HG03342 (cell line): ENCODE measurements around the gene MSRB3.
"Not testable (repeated sequence)": the region's sequence is repeated elsewhere in the genome, so short reads cannot be mapped to it uniquely, and the experiment has no call there.

Experiments used
- ATAC-seq: cut with Tn5 transposase; IDR thresholded peaks from one replicate; pipeline ENCODE4 v1.9.1; 2021; ENCODE audit warnings: mild to moderate bottlenecking, moderate library complexity; ENCODE audit not compliant: unreplicated experiment

MSRB3 gene

DNA sequence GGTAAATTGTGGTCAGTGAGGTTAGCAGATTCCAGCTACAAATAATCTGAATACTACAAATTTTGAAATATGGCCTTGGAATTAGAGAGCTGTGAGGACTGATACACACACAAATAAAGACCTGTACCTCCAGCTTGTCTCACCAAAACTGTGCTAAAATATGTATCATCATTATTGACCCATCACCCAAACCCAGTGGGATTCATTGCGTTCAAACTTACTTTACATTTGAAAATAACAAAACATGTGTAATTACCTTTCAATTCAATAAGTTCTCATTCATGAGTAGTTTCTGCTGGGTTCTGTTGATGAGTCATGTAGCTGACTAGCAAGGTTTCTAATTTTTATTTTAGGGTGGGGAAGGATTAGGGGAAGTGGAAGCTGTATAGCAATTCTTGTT is 170.9 kb downstream of the MSRB3 start:
- no peak for ATAC-seq

GRCh38 chr12:65450625-65451024 is 172.1 kb downstream of the MSRB3 start:
- no peak for ATAC-seq

- ATAC-seq, result no peak
Observed at GRCh38 chr12:65454115-65454787, 175.8 kb downstream of the MSRB3 start.

DNA sequence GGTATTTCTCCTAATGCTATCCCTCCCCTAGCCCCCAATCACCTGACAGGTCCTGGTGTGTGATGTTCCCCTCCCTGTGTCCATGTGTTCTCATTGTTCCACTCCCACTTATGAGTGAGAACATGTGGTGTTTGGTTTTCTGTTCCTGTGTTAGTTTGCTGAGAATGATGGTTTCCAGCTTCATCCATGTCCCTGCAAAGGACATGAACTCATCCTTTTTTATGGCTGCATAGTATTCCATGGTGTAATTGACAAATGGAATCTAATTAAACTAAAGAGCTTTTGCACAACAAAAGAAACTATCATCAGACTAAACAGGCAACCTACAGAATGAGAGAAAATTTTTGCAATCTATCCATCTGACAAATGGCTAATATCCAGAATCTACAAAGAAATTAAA is 178.9 kb downstream of the MSRB3 start:
- not testable (repeated sequence) for ATAC-seq

DNA sequence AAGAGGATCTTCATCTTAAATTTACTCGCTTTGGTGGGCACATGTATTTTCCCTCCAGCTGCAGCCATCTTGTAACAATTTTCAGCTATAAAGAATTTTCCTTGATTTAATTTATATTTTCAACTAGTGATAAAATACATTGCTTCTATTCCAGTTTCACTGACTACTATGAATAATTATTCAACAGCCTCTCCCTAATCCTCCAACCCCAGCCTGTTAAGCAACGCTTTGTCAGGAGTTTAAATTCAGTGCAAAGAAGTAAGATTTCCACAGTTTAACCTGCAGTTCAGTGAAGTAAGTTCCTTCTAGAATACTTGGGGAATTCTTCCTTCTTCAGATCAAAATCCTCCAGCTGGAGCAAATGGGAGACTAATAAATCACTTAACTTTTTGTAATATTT is 180.2 kb downstream of the MSRB3 start:
- no peak for ATAC-seq

- ATAC-seq, result no peak
Observed at GRCh38 chr12:65459545-65459944, 181.1 kb downstream of the MSRB3 start.

DNA sequence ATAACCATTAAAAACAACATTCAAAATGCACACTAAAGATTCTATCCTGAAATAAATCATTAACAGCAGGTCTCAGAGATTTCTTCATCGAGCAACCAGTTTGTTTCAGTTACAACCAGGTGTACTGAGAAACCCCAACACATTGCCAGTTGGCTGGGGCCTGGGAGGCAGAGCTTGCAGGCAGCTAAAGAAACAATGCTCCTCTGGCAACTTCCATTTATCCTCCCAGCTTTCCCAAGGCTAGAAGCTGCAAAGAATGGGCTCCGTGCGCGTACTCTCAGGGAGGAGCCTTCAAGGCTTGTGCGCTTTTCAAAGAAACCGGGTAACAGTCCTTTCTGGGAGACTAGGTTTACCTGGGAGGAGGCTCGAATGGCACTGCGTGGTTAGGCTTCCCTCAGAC is 181.6 kb downstream of the MSRB3 start:
- no peak for ATAC-seq

DNA sequence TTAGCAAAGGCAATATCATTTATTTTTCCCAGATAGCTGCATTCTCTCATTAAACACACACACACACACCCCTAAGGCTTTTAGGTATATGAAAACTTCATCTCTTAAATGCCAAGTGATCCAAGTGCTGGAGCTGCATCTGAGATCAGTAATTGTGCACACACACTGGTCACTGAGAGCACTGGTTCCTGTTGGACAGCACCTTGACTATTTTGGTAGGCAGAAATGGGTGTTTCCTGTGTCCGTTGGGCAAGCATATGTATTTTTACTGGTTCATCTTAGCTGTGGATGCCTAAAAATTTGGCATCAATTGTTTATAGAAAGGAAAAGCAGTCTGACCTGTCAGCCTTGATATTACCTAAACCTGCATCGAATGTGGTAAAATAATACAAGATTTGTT is 182.5 kb downstream of the MSRB3 start:
- no peak for ATAC-seq

- ATAC-seq, result no peak
Observed at GRCh38 chr12:65462484-65462883, 184.0 kb downstream of the MSRB3 start.

DNA sequence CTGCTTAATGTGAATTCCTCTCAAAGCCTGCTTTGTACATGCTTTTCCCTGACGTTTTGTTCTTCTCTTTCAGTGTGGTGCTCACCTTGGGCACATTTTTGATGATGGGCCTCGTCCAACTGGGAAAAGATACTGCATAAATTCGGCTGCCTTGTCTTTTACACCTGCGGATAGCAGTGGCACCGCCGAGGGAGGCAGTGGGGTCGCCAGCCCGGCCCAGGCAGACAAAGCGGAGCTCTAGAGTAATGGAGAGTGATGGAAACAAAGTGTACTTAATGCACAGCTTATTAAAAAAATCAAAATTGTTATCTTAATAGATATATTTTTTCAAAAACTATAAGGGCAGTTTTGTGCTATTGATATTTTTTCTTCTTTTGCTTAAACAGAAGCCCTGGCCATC is 184.6 kb downstream of the MSRB3 start:
- ATAC-seq, result no peak

- ATAC-seq, result no peak
Observed at GRCh38 chr12:65463611-65464010, 185.1 kb downstream of the MSRB3 start.

GRCh38 chr12:65464930-65465329 is 186.4 kb downstream of the MSRB3 start:
- ATAC-seq, result no peak

GRCh38 chr12:65465766-65466547 is 187.5 kb downstream of the MSRB3 start:
- ATAC-seq, result no peak

DNA sequence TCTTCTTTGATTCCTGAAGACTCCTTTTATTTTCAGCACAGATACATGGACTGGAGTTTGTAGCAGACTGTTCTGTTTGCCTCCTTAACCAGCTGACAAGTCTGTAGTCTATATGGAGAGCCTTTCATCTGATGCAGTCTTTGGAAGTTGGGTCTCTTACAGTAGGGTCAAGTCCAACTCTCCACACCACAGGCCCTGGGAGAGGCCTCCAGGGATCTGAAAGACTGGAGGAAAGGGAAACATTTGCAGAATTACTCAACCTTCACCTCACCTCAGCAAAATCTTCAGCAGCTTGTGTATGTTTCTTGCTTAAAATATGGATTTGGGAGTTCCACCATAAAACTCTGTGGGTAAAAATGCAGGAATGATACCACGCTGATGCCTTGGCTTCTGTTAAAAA is 188.4 kb downstream of the MSRB3 start:
- ATAC-seq, result no peak

DNA sequence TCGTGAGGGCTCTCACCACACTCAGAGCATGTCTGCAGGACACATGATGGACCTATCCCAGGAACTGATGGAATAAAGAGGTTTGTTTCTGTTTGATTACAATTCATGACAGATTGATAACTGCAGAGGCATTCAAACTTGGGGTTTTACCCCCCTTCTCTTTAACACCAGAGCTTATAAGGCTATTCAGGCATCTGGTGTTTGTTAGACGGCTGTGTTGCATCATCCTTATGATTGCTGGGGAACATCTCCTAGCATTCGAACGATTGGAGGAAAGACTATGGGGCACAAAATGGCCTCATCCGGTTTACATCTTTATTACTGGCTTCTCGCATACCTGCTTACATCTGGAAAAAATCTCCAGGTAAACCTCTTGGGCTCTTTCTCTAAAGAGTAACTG is 191.8 kb downstream of the MSRB3 start:
- ATAC-seq, result no peak

DNA sequence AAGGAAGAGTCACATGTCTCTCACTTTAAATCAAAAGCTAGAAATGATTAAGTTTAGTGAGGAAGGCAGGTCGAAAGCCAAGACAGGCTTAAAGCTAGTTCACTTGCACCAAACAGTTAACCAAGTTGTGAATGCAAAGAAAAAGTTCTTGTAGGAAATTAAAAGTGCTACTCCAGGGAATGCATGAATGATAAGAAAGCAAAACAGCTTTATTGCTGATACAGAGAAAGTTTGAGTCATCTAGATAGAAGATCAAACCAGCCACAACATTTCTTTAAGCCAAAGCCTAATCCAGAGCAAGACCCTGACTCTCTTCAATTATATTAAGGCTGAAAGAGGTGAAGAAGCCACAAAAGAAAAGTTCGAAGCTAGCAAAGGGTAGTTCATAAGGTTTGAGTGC is 193.6 kb downstream of the MSRB3 start:
- ATAC-seq, result no peak

- no peak for ATAC-seq
Observed at GRCh38 chr12:65474831-65475230, 196.3 kb downstream of the MSRB3 start.

GRCh38 chr12:65477721-65478120 is 199.2 kb downstream of the MSRB3 start:
- no peak for ATAC-seq

DNA sequence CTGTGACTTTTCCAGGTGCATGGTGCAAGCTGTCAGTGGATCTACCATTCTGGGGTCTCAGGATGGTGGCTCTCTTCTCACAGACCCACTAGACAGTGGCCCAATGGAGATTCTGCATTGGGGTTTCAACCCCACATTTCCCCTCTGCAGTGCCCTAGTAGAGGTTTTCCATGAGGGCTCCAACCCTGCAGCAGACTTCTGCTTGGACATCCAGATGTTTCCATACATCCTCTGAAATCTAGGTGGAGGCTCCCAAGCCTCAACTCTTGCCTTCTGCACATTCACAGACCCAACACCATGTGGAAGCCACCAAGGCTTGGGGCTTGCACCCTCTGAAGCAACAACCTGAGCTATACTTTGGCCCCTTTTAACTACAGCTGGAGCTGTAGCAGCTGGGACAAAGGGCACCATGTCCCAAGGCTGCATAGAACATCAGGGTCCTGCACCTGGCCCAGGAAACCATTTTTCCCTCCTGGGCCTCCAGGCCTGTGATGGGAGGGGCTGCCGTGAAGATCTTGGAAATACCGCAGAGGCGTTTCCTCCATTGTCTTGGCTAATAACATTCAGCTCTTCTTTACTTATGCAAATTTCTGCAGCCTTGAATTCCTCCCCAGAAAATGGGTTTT is 205.5 kb downstream of the MSRB3 start:
- ATAC-seq, result not testable (repeated sequence)

DNA sequence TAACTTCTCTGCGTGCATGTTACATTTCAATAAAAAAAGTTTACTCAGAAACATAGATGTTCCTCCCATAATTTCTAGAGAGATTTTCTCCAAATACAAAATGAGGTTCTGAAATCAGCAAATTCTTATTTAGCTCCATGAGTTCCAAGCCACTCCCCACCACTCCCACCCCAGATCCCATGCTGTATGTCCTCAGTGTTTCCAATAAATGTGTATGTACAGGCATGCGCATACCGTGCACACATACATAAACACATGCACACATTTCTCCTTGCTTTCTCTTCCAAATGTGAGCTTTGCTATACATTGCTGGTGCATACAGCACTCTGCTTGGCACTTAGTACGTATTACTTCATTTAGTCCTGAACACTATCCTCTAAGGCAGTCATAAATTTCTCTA is 209.7 kb downstream of the MSRB3 start:
- ATAC-seq, result no peak

DNA sequence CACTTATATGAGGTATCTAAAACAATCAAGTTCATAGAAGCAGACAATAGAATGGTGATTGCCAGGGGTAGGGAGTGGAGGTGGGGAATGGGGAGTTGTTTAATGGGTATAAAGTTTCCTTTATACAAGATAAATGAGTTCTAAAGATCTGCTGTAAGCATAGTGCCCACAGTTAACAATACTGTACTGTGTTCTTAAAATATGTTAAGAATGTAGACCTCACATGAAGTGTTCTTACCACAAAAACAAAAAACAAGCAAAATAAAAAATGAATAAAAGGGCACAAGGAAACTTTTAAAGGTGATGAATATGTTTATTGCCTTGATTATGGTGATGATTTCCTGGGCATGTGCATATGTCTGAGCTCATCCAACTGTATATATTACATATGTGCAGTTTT is 211.8 kb downstream of the MSRB3 start:
- no peak for ATAC-seq
